ENCODE data around the gene SHC2. TPM values are rescaled to one million over a fixed set of nuclear protein-coding genes. Genes with fewer than 3 reads are reported as not detected.

SHC2 gene, protein sequence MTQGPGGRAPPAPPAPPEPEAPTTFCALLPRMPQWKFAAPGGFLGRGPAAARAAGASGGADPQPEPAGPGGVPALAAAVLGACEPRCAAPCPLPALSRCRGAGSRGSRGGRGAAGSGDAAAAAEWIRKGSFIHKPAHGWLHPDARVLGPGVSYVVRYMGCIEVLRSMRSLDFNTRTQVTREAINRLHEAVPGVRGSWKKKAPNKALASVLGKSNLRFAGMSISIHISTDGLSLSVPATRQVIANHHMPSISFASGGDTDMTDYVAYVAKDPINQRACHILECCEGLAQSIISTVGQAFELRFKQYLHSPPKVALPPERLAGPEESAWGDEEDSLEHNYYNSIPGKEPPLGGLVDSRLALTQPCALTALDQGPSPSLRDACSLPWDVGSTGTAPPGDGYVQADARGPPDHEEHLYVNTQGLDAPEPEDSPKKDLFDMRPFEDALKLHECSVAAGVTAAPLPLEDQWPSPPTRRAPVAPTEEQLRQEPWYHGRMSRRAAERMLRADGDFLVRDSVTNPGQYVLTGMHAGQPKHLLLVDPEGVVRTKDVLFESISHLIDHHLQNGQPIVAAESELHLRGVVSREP
- polyA plus RNA-seq (2012; ENCODE audit: low read depth, missing spikeins), result 0.05 TPM

DNA sequence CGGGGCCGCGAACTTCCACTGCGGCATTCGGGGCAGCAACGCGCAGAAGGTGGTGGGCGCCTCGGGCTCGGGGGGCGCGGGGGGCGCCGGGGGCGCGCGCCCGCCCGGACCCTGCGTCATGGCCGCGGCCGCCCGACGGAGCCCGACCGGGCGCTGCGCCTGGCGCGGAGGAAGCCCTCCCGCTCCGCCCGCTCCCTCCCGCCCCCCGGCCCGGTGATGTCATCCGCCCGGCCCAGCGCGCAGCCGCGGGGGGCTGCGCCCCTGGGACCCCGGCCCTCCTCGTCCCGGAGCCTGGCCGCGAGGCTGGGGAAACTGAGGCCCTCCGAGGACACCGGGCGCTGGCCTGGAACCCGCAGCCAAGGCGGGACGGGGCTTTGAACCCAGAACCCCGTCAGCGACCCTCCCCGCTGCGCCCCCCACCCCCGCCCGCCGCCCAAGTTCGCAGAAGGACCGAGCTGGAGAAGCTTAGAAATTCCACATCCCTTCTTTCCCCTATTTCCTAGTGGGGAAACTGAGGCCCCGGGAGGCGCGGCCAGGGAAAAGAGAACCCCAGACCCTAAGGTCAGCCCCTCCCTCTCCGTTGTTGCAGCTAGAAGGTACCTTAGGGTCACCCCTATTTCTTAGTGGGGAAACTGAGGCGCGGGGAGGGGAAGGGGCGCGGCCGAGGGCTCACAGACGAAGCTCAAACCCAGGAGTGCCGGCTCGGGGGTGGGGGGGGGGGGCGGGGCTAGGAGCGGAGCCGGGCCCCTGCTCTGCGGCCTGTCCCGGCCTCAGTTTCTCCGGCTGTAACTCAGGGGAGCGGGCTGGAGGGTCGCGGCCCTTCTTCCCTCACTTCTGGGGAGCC lies at the start of gene SHC2:
SHC2 (minus strand) TSS at position 157 of the 844 bp plus-strand sequence; CDS start at position 120, 37 bp downstream.
- no peak for TF ChIP-seq SPI1 (IDR thresholded peaks at IDR 0.05; ENCODE audit: low read depth, low read length)
- TF ChIP-seq TAF1 (IDR thresholded peaks at IDR 0.05; ENCODE audit: low read depth, low read length), result no peak
- TF ChIP-seq POLR2AphosphoS5 (IDR thresholded peaks at IDR 0.05; ENCODE audit: low read depth, low read length), result no peak
- no peak for TF ChIP-seq PAX5 (IDR thresholded peaks at IDR 0.05; ENCODE audit: insufficient read depth, low read length, severe bottlenecking)
- no peak for TF ChIP-seq POLR2A (IDR thresholded peaks at IDR 0.05; ENCODE audit: low read depth, low read length)
- DNase-seq (ENCODE audit: insufficient read length, low spot score) (no peak), FAIRE-seq (no peak)

DNA sequence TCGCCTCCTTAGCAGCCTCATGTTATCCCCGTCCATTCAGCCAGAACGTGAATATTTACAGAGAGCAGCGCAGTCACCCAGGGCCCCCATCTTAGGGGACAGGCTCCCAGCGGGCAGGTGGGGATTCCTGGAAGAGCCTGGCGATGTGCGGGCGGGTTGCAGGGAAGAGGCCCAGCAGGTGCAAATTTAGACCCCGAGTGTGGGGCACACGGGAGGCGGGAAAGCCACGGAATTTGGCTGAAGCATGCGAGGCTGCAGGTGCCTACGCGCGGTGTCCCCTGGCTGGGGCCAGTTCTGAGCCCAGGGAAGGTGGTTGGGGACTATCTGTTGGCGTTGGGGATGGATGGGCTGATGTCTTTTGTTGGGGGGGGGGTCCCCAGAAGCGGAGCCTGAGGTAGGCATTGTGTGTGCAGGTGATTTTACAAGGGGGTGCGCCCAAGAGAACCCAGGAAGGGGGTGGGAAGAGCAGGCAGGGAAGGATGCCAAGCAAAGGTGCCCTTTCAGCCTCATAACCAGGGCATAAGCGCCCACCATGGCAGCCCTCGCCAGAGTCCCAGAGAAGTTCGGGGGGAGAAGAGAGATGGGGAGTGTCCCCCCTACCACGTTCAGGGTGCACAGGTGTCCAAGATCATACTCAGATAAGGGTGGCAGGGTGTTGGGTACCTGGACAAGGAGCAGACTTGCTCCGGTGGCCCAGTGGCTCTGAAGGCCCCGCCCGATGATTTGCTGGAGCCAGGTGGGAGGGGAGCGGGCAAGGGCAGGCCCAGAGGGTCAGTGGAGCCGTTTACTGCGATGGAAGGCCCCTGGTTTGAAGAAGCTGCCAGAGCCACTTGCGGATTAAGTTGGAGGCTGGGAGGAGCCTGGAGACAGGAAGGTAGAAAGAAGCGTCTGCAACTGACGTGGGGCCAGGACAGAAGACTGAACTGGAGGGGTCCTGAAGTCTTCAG lies 47.6 kb upstream of the SHC2 start:
- FAIRE-seq, result no peak
- DNase-seq (ENCODE audit: insufficient read length, low spot score), result no peak
- TF ChIP-seq POU2F2 (IDR thresholded peaks at IDR 0.05; ENCODE audit: low read depth, low read length), result no peak
- no peak for TF ChIP-seq TAF1 (IDR thresholded peaks at IDR 0.05; ENCODE audit: low read depth, low read length)
- TF ChIP-seq PAX5 (IDR thresholded peaks at IDR 0.05; ENCODE audit: insufficient read depth, low read length, severe bottlenecking), result no peak

DNA sequence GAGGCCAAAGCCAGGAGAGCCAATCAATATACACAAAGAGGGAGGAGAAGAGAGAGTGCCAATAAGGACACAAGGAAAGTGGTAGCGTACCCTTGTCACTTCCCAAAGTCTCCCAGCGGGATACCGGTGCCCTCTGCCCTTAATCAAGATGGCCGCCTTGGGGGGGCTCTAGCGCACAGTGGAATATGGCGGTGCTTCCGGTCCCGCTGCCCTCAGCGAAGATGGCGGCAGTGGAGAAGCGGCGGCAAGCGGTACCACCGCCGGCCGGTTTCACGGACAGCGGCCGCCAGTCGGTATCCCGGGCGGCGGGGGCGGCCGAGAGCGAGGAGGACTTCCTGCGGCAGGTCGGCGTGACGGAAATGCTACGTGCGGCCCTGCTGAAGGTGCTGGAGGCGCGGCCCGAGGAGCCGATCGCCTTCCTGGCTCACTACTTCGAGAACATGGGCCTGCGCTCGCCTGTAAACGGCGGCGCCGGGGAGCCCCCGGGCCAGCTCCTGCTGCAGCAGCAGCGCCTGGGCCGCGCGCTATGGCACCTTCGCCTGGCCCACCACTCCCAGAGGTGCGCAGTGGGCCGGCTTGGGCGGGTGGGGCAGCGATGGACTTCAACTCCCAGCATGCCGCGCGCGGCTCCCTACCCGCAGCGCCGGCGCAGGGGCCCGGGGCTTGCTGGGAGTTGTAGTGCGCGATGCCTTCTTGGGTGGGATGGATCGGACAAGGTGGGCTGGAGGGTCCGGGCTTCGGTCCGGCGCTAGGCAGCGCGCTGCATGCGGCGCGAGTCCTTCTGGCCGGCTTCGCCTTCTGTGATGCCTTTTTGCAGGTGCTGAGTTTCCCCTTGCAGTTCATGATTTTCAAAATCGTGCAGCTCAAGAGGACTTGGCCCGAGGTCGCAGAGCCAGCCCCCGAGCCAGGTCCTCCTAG lies 46.7 kb upstream of the SHC2 start, which contains the start of gene TPGS1:
TPGS1 (plus strand) TSS at position 212 of the 918 bp plus-strand sequence; CDS start at position 222, 10 bp downstream.
- DNase-seq (ENCODE audit: insufficient read length, low spot score), result peak; percentile 78
- FAIRE-seq, result no peak
- TF ChIP-seq SPI1 (IDR thresholded peaks at IDR 0.05; ENCODE audit: low read depth, low read length) (no peak), PAX5 (IDR thresholded peaks at IDR 0.05; ENCODE audit: insufficient read depth, low read length, severe bottlenecking) (no peak), POU2F2 (IDR thresholded peaks at IDR 0.05; ENCODE audit: low read depth, low read length) (no peak; the same call in 1 of the 2 replicates), POLR2A (IDR thresholded peaks at IDR 0.05; ENCODE audit: low read depth, low read length) (peak; percentile 71), TAF1 (IDR thresholded peaks at IDR 0.05; ENCODE audit: low read depth, low read length) (peak; percentile 85), POLR2AphosphoS5 (IDR thresholded peaks at IDR 0.05; ENCODE audit: low read depth, low read length) (peak; percentile 14; the same call in 1 of the 2 replicates)

DNA sequence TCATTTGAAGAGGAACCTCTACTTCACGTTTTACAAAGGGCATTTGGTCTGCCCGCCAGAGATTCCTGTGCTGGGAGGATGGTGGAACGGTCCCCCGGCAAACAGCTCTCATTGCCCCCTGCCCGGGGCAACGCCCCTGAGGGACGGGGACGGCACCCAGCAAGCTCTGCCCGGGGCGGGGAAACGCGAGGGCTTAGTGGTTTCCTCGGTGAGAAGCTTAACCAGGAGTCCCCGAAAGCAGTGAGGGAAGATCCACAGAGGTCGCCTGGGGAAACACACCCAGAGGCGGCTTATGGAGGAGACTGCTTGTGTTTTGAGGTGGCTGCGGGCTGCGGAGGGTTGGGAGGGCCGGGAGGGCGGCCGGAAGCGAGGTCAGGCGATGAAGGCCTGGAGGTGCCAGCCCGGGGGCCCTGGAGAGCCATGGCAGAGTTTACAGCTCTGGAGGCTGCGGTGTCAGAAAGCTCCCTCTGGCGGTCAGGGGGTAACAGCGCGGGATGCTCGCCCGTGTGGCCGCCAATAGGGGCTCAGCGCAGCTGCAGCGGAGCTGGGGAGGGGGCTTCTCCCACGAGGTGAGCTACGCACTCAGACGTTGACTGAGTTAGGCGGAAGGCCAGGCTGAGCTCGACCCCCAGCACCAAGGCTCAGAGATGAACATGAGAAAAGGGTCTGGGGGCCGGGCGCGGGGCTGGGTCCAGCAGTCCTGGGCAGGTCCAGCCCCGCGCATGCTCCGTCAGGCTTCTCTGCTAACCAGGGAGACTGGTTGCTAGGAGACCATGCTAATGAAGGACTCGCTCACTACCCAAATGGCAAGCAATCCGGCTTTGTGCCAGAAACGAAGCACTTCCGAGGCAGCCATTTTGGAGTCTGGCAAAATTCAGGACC lies 45.8 kb upstream of the SHC2 start:
- TF ChIP-seq POU2F2 (IDR thresholded peaks at IDR 0.05; ENCODE audit: low read depth, low read length) (peak; percentile 78), TAF1 (IDR thresholded peaks at IDR 0.05; ENCODE audit: low read depth, low read length) (no peak)
- peak; percentile 97 for DNase-seq (ENCODE audit: insufficient read length, low spot score)
- FAIRE-seq, result peak; percentile 99

DNA sequence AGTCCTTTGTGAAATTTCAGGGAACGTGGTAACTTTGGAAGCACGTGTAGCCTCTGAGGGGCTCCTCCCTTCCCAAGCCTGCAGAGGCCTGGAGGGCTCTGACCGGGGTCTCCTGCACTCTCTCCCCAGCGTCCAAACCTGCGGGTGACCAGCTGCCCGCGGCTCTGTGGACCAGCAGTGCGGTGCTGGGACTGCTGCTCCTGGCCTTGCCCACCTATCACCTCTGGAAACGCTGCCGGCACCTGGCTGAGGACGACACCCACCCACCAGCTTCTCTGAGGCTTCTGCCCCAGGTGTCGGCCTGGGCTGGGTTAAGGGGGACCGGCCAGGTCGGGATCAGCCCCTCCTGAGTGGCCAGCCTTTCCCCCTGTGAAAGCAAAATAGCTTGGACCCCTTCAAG lies 43.8 kb upstream of the SHC2 start:
- FAIRE-seq (no peak), DNase-seq (ENCODE audit: insufficient read length, low spot score) (no peak)
- TF ChIP-seq SPI1 (IDR thresholded peaks at IDR 0.05; ENCODE audit: low read depth, low read length) (no peak), POU2F2 (IDR thresholded peaks at IDR 0.05; ENCODE audit: low read depth, low read length) (no peak), POLR2AphosphoS5 (IDR thresholded peaks at IDR 0.05; ENCODE audit: low read depth, low read length) (no peak), POLR2A (IDR thresholded peaks at IDR 0.05; ENCODE audit: low read depth, low read length) (no peak), TAF1 (IDR thresholded peaks at IDR 0.05; ENCODE audit: low read depth, low read length) (no peak), PAX5 (IDR thresholded peaks at IDR 0.05; ENCODE audit: insufficient read depth, low read length, severe bottlenecking) (no peak)

DNA sequence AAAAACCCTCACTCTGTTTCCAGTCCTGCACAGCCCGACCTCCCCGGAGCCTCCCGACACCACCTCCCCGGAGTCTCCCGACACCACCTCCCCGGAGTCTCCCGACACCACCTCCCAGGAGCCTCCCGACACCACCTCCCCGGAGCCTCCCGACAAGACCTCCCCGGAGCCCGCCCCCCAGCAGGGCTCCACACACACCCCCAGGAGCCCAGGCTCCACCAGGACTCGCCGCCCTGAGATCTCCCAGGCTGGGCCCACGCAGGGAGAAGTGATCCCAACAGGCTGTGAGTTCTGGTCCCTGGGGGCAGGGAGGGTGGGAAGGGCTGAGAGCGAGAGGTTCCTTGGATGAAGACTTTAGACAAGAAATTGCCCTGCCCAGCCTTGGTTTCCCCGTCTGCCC lies 40.8 kb upstream of the SHC2 start:
- FAIRE-seq (no peak), DNase-seq (ENCODE audit: insufficient read length, low spot score) (no peak)
- TF ChIP-seq POLR2A (IDR thresholded peaks at IDR 0.05; ENCODE audit: low read depth, low read length) (no peak), PAX5 (IDR thresholded peaks at IDR 0.05; ENCODE audit: insufficient read depth, low read length, severe bottlenecking) (no peak), SPI1 (IDR thresholded peaks at IDR 0.05; ENCODE audit: low read depth, low read length) (no peak), POLR2AphosphoS5 (IDR thresholded peaks at IDR 0.05; ENCODE audit: low read depth, low read length) (no peak), POU2F2 (IDR thresholded peaks at IDR 0.05; ENCODE audit: low read depth, low read length) (no peak), TAF1 (IDR thresholded peaks at IDR 0.05; ENCODE audit: low read depth, low read length) (no peak)

DNA sequence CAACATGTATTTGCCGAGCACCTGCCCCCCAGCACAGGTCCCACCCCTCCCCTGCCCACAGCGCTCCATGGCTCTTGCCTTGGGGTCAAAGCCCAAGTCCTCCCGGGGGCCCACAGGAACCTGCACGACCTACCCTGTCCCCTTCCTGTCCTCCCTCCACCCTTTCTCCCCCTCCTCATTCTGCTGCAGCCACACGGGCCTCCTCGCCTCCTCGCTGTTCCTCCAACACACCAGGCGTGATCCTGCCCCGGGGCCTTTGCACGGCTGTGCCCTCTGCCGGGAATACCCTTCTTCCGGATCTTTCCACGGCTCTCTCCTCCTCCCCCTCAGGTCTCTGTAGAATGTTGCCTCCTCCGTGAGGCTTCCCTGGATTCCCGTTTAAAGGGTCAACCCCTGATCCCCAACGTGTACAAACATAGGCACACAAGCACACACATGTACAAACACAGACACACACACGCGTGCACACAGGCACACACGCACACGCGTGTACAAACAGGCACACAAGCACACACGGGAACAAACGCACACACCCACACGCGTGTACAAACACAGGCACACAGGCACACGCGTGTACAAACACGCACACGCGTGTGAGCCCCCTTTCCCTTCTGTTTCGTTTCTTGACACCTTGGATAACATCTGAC lies 38.3 kb upstream of the SHC2 start:
- no peak for TF ChIP-seq POLR2A (IDR thresholded peaks at IDR 0.05; ENCODE audit: low read depth, low read length)
- TF ChIP-seq SPI1 (IDR thresholded peaks at IDR 0.05; ENCODE audit: low read depth, low read length), result no peak
- no peak for TF ChIP-seq POLR2AphosphoS5 (IDR thresholded peaks at IDR 0.05; ENCODE audit: low read depth, low read length)
- TF ChIP-seq PAX5 (IDR thresholded peaks at IDR 0.05; ENCODE audit: insufficient read depth, low read length, severe bottlenecking), result no peak
- no peak for TF ChIP-seq TAF1 (IDR thresholded peaks at IDR 0.05; ENCODE audit: low read depth, low read length)
- FAIRE-seq (peak; percentile 41), DNase-seq (ENCODE audit: insufficient read length, low spot score) (no peak)

All from GM12891 (cell line).